HEK293 (cell line): ENCODE results near the gene ACTR1A.

Experiments used
- ZBTB21 ChIP-seq: fragments of 450-650 bp; formaldehyde crosslinking; IDR thresholded peaks from 2 replicates; pipeline ENCODE4 v1.5.1; 2017; ENCODE audit warnings: missing biosample characterization, missing genetic modification characterization
- ZBTB8A ChIP-seq: fragments of 450-650 bp; formaldehyde crosslinking; IDR thresholded peaks from 2 replicates; pipeline ENCODE4 v1.5.1; 2016; ENCODE audit warnings: missing biosample characterization, missing genetic modification characterization
- ZNF175 ChIP-seq: fragments of 450-650 bp; formaldehyde crosslinking; IDR thresholded peaks from 2 replicates; pipeline ENCODE4 v1.5.1; 2016; ENCODE audit warnings: missing biosample characterization, missing genetic modification characterization
- ZNF2 ChIP-seq: fragments of 450-650 bp; formaldehyde crosslinking; IDR thresholded peaks from 2 replicates; pipeline ENCODE4 v1.5.1; 2016; ENCODE audit warnings: missing biosample characterization, missing genetic modification characterization
- ZNF302 ChIP-seq: fragments of 450-650 bp; formaldehyde crosslinking; IDR thresholded peaks from 2 replicates; pipeline ENCODE4 v1.5.1; 2016; ENCODE audit warnings: missing biosample characterization, missing genetic modification characterization, low read depth
- ZNF571 ChIP-seq: fragments of 450-650 bp; formaldehyde crosslinking; IDR thresholded peaks from 2 replicates; pipeline ENCODE4 v1.5.0; 2017; ENCODE audit warnings: missing biosample characterization, missing genetic modification characterization
- TF ChIP-seq, protein P1 (sequence below): fragments of 450-650 bp; formaldehyde crosslinking; IDR thresholded peaks from 2 replicates; pipeline ENCODE4 v1.5.1; 2016; ENCODE audit warnings: missing biosample characterization, missing genetic modification characterization
- TF ChIP-seq, protein P2 (sequence below): fragments of 450-650 bp; formaldehyde crosslinking; IDR thresholded peaks from 2 replicates; pipeline ENCODE4 v1.5.1; 2016; ENCODE audit warnings: missing biosample characterization, missing genetic modification characterization
- TF ChIP-seq, protein P3 (sequence below): IDR thresholded peaks from 2 replicates; pipeline ENCODE4 v1.6.1; 2011; ENCODE audit warnings: mild to moderate bottlenecking, low read depth, low read length, borderline replicate concordance

DNA sequence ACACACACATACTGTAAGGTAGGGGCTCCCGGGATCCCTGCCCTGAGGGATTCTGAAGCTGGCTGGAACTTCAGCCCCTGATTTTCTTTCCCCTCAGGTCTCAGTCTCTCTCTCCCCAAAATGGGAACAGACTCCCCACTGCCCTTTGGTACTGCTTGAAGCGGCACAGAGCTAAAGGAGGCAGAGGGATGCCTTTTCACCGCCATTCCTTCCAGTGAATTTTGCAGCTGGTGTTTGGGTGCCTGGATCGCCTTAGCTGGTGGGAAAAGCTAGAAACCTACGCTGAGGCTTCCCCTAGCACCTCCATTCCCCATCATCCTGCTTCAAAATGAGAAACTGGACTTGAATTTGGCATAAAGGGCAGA, 67.4 kb downstream of the ACTR1A start:
- TF ChIP-seq ZNF571 (tag by site-specific recombination) (no peak), ZNF175 (tag by site-specific recombination) (no peak), ZNF2 (tag by site-specific recombination) (no peak), ZBTB21 (tag by site-specific recombination) (no peak), ZBTB8A (tag by site-specific recombination) (no peak), ZNF302 (tag by site-specific recombination) (no peak)
- TF ChIP-seq, protein P1, sequence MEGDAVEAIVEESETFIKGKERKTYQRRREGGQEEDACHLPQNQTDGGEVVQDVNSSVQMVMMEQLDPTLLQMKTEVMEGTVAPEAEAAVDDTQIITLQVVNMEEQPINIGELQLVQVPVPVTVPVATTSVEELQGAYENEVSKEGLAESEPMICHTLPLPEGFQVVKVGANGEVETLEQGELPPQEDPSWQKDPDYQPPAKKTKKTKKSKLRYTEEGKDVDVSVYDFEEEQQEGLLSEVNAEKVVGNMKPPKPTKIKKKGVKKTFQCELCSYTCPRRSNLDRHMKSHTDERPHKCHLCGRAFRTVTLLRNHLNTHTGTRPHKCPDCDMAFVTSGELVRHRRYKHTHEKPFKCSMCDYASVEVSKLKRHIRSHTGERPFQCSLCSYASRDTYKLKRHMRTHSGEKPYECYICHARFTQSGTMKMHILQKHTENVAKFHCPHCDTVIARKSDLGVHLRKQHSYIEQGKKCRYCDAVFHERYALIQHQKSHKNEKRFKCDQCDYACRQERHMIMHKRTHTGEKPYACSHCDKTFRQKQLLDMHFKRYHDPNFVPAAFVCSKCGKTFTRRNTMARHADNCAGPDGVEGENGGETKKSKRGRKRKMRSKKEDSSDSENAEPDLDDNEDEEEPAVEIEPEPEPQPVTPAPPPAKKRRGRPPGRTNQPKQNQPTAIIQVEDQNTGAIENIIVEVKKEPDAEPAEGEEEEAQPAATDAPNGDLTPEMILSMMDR (tag by site-specific recombination), result no peak
- TF ChIP-seq, protein P2, sequence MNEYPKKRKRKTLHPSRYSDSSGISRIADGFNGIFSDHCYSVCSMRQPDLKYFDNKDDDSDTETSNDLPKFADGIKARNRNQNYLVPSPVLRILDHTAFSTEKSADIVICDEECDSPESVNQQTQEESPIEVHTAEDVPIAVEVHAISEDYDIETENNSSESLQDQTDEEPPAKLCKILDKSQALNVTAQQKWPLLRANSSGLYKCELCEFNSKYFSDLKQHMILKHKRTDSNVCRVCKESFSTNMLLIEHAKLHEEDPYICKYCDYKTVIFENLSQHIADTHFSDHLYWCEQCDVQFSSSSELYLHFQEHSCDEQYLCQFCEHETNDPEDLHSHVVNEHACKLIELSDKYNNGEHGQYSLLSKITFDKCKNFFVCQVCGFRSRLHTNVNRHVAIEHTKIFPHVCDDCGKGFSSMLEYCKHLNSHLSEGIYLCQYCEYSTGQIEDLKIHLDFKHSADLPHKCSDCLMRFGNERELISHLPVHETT (tag by site-specific recombination), result no peak
- TF ChIP-seq, protein P3, sequence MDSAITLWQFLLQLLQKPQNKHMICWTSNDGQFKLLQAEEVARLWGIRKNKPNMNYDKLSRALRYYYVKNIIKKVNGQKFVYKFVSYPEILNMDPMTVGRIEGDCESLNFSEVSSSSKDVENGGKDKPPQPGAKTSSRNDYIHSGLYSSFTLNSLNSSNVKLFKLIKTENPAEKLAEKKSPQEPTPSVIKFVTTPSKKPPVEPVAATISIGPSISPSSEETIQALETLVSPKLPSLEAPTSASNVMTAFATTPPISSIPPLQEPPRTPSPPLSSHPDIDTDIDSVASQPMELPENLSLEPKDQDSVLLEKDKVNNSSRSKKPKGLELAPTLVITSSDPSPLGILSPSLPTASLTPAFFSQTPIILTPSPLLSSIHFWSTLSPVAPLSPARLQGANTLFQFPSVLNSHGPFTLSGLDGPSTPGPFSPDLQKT, result no peak
